Left hindlimb (tissue), 1 donor: ENCODE measurements around the gene IFT88.

Experiments used
- DNase-seq: peaks from one replicate; pipeline ENCODE4 v3.0.0-alpha.2; 2018

IFT88 gene

DNA sequence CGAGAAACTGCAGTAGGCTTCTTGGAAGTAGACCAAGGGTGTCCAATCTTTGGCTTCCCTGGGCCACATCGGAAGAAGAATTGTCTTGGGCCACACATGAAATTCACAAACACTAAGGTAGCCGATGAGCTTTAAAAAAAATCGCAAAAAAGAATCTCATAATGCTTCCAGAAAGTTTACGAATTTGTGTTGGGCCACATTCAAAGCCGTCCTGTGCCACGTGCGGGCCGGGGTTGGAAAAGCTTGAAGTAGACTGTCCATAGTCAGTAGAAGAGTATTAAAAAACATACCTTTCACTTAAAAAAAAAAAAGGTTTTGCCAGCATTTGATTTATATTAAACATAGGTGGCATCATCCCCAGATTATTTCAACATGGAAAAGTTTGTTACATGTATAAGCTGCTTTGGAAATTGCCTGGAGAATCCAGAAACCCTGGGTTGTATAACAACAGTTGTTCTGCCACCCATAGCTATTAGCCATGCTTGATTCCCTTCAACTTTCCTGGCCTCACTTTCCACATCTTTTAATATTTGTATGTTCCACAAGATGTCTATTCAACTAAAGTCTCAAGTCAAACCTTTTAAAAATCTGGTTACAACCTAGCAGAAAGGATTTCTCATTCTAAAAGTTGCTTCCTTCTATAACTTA, 1.0 kb downstream of the IFT88 start:
- DNase-seq, result no peak

DNA sequence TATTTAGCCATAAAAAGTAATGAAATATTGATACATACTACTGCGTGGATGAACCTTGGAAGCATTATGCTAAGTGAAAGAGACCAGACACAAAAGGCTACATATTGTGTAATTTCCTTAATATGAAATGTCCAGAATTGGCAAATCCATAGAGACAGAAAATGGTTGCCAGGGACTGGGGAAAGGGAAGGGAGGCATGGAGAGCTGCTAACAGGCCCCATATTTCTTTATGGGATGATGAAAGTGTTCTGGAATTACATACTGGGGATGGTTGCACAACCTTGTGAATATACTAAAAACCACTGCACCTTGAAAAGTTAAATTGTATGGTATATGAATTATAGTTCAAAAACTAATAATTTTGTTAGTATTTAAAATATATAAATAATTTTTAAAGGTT, 3.6 kb downstream of the IFT88 start:
- DNase-seq, result no peak

- no peak for DNase-seq
Measured at GRCh38 chr13:20571676-20572075, 4.7 kb downstream of the IFT88 start.

GRCh38 chr13:20573186-20573585, 6.2 kb downstream of the IFT88 start:
- no peak for DNase-seq

DNA sequence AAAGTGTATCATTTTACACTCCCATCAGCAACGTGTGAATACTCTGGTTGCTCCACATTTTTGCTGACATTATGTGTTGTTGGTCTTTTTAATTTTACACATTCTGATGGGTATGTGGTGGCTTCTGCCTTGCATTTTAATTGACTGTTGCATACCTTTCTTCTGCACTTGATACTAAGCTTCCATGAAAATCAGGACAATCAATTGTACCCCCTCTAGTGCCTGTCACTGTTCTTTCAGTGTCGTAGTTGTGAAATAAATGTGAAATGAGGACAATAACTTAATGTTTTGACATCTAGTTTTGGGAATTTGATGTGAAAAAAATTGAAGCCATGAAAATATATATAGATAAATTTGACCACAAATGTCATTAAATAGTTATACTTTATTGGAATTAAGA, 6.7 kb downstream of the IFT88 start:
- DNase-seq, result no peak

DNA sequence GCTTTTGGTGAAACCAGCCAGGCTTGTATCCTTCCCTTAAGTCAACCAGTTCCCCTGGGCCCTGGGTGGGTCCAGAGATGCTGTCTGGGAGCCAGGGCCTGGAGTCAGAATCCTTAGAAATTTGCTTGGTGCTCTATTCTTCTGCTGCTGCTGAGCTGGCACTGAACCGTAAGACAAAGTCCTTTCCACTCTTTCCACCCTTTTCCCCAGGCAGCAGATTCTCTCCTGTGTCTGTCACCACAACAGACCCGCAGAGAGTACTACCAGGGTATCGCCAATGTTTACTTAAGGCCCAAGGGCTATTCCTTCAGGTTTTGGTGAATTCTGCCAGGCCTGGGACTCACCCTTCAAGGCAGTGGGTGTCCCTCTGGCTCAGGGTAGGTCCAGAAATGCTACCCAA, 12.2 kb downstream of the IFT88 start:
- DNase-seq, result no peak

GRCh38 chr13:20580257-20580656, 13.3 kb downstream of the IFT88 start:
- DNase-seq, result no peak

- DNase-seq, result no peak
Measured at GRCh38 chr13:20582026-20582425, 15.1 kb downstream of the IFT88 start.

- no peak for DNase-seq
Measured at GRCh38 chr13:20583803-20584293, 16.9 kb downstream of the IFT88 start.

DNA sequence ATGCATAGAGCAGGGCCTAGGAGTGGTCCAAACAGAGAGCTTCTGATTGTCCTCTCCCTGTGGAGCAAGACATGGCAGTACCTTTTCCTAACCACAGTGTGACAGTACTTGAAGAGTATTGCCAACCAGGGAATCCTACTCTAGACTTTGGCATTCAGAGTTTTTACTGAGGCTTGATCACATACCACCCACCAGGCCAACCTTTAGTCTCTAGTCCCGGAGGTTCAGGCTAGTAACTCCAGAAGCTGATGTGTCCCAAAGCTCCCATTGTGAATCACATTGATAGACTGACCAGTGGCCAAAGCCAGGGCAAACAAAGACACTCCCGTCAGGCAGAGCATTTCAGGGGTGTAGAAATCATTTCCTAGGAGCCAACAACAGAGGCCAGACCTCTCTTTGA, 18.4 kb downstream of the IFT88 start:
- no peak for DNase-seq

DNA sequence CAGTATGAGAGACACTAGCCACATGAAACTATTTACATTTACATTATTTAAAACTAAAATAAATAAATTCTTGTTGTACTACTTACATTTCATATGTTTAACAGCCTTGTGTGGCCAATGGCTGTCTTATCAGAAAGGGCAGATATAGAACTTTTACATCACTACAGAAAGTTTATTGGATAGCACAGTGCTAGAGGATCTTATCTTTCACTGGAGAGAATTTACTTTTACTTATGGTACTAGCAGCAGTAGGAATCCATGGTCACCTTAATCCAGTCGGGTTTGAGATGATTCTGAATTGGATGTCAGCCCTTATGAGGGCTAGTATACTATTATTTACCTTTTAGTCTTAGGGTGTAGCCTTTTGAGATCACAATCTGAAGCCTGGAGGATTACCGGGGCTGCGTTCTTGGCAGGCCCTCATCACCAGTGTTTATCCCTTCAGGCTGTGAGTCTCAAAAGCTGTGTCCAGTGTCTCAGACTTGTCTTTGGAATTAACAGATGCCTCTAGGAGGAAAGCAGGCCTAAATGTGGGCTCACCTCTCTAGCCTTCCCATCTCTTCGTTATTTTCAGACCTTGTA, 21.7 kb downstream of the IFT88 start:
- DNase-seq, result no peak

GRCh38 chr13:20590561-20590960, 23.6 kb downstream of the IFT88 start:
- no peak for DNase-seq

DNA sequence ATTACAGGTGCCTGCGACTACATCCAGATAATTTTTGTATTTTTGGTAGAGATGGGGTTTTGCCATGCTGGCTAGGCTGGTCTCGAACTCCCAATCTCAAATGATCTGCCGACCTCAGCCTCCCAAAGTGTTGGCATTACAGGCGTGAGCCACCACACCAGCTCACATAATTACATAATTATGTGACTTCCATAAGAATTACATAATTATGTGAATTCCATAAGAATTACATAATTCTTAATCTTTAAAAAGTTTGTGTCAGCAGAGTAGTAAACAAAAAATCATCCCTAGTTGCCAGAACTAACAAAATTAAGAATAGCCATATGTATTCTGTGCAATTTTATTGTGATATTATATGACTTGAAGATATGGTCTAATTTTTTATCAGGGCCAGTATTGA, 25.6 kb downstream of the IFT88 start:
- no peak for DNase-seq

GRCh38 chr13:20594280-20594679, 27.3 kb downstream of the IFT88 start:
- DNase-seq, result no peak

- no peak for DNase-seq
Measured at GRCh38 chr13:20607015-20607414, 40.1 kb downstream of the IFT88 start.

DNA sequence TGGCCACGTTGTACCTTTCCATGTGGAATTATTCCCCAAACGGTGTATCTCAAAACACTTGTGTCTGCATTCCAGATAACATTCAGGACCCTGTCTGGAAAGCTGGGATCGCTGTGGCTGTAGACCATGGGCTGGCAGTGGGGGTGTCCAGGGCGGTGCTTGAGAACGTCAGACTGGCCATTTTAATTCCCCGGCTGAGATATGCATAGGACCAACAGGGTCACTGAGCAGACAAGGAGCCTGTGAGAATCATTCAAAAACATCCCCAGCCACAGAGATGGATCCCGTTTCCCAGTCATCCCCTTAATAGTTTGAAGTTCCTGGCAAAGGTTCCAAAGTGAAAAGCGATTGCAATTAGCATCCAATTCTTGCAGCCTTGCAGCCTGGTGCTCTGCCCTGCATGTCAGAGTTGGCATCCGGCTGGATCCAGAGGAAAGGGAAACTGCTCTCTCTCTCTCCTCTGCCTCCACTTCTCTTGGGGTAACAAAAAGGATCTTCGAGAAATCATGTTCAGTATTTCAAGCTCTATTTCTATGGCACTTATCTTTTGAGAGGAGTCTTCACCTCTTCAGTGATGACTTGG, 41.6 kb downstream of the IFT88 start:
- no peak for DNase-seq

- DNase-seq, result no peak
Measured at GRCh38 chr13:20609145-20609544, 42.2 kb downstream of the IFT88 start.

GRCh38 chr13:20610006-20610405, 43.0 kb downstream of the IFT88 start:
- DNase-seq, result no peak

- DNase-seq, result no peak
Measured at GRCh38 chr13:20616059-20616797, 49.3 kb downstream of the IFT88 start.

DNA sequence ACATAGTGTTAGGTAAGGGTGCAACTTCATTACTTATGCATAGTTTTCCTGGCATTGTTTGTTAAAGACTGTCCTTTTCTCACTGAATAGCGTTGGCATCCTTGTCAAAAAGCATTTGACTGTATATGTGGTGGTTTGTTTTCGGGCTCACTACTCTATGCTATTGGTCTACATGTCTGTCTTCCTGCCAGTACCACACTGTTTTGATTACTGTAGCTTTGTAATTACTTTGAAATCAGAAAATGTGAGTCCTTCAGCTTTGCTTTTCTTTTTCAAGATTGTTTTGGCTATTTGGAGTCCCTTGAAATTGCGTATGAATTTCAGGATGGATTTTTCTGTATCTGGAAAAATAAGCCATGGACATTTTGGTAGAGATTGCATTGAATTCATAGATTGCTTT, 56.0 kb downstream of the IFT88 start:
- DNase-seq, result no peak

- DNase-seq, result no peak
Measured at GRCh38 chr13:20624213-20624612, 57.3 kb downstream of the IFT88 start.

- DNase-seq, result no peak
Measured at GRCh38 chr13:20633802-20634201, 66.8 kb downstream of the IFT88 start.

DNA sequence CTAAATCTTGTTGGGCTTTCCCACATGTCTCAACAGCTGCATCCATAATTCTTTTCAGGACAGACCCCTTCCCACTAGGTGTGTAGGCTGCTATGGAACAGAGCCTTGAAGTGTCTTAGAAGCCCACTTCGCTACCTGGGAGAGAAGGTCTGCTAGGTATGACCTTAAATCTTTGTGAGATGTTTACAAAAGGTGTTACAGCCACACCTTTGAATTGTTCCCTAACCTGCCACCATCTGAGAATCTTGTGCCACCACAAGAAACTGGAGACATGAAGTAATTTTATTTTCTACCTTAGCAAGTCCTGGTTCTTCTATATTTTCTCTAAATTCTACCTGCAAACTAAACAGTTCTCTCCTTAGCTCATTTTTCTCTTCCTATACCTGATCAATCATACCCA, 69.1 kb downstream of the IFT88 start:
- DNase-seq, result no peak

DNA sequence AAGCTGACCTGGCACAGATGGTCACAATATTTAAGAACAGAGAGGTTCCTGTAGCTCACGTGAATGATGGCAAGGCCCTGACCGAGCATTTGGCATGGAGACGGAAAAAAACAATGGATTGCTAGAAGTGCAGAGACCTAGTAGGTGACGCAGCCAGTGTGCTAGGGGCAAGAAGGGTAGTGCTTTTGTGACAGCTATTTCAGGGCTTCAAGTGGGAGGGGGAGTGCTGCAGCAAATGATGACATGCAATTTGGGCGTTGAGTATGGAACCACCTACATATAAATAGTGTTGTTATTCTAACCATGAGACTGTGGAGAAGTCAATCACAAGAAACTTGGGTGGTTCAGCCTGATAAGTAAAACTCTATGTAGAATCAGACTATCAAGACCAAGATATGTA, 70.9 kb downstream of the IFT88 start:
- DNase-seq, result no peak
